CD8-positive, alpha-beta memory T cell (primary cell): ENCODE measurements around the gene SIM2. TPM values are rescaled to one million over a fixed set of nuclear protein-coding genes. Genes with fewer than 3 reads are reported as not detected.

Source experiments
- CTCF ChIA-PET: fragments of 350-600 bp; sonication (Branson Sonifier 250); formaldehyde crosslinking; loops from one replicate; lab custom pipeline; 2021; ENCODE audit warnings: antibody characterized with exemption; lab: Charles Lee
- POLR2A ChIA-PET: fragments of 350-600 bp; sonication (Branson Sonifier 250); formaldehyde crosslinking; loops from one replicate; lab custom pipeline; 2021; ENCODE audit warnings: antibody characterized with exemption; lab: Charles Lee
- DNase-seq, 5 donors: peaks; one replicate each; pipeline versions ENCODE4 v3.0.0 to v3.0.0-alpha.2; 2020 to 2022; ENCODE audit warnings: mixed read lengths in 1 of 5
- H3K27ac ChIP-seq: one replicate; pipeline ENCODE4 v1.7.0; 2013; ENCODE audit warnings: low read depth, mild to moderate bottlenecking, low read length, moderate library complexity
- H3K27me3 ChIP-seq: 2 replicates; pipeline ENCODE4 v1.7.0; 2013; ENCODE audit warnings: low read length, mild to moderate bottlenecking; ENCODE audit not compliant: insufficient read depth, poor library complexity, severe bottlenecking
- H3K36me3 ChIP-seq: 2 replicates; pipeline ENCODE4 v1.7.0; 2013; ENCODE audit warnings: mild to moderate bottlenecking, low read length, moderate library complexity; ENCODE audit not compliant: insufficient read depth
- H3K4me1 ChIP-seq: 2 replicates; pipeline ENCODE4 v1.7.0; 2013; ENCODE audit warnings: mild to moderate bottlenecking, low read length, moderate library complexity; ENCODE audit not compliant: insufficient read depth
- H3K4me3 ChIP-seq: 2 replicates; pipeline ENCODE4 v1.7.0; 2013; ENCODE audit warnings: mild to moderate bottlenecking, low read length
- H3K9me3 ChIP-seq: 2 replicates; pipeline ENCODE4 v1.7.0; 2013; ENCODE audit warnings: mild to moderate bottlenecking, low read length
- H3K27ac Mint-ChIP-seq, 8 donors: one replicate each; pipeline ENCODE4 v1.8.0; 2020 to 2021; ENCODE audit warnings: mixed read lengths in 8 of 8, mild to moderate bottlenecking in 6 of 8, inconsistent platforms in 3 of 8, moderate library complexity in 3 of 8
- H3K27me3 Mint-ChIP-seq, 2 donors: one replicate each; pipeline ENCODE4 v1.8.0; 2020 to 2021; ENCODE audit warnings: mixed read lengths in 2 of 2, mild to moderate bottlenecking in 1 of 2, moderate library complexity in 1 of 2
- H3K36me3 Mint-ChIP-seq, 3 donors: one replicate each; pipeline ENCODE4 v1.8.0; 2020 to 2021; ENCODE audit warnings: mixed read lengths in 3 of 3, inconsistent platforms in 1 of 3, mild to moderate bottlenecking in 1 of 3
- H3K4me1 Mint-ChIP-seq, 3 donors: one replicate each; pipeline ENCODE4 v1.8.0; 2020 to 2021; ENCODE audit warnings: mixed read lengths in 3 of 3, inconsistent platforms in 1 of 3, mild to moderate bottlenecking in 1 of 3
- H3K4me3 Mint-ChIP-seq, 7 donors: one replicate each; pipeline ENCODE4 v1.8.0; 2020 to 2021; ENCODE audit warnings: mixed read lengths in 7 of 7, mild to moderate bottlenecking in 6 of 7, moderate library complexity in 4 of 7, inconsistent platforms in 2 of 7
- H3K9me3 Mint-ChIP-seq, 5 donors: one replicate each; pipeline ENCODE4 v1.8.0; 2020 to 2022; ENCODE audit warnings: mixed read lengths in 5 of 5, mild to moderate bottlenecking in 3 of 5, moderate library complexity in 2 of 5, inconsistent platforms in 1 of 5
- polyA plus RNA-seq: library from polyadenylated mRNA; unstranded; fragments of 300-500 nt; fragmentation: Illumina TruSeq; gene quantifications from one replicate; pipeline ENCODE4 v1.2.3, GENCODE V29; 2021
- total RNA-seq, 2 experiments: library from RNA; stranded (reverse); gene quantifications; one replicate each; pipeline ENCODE4 v1.2.3, GENCODE V29; 2021

The SIM2 gene
- total and polyA plus RNA-seq, 3 experiments from 2014 or later: 0.07 TPM; not detected in 2

DNA sequence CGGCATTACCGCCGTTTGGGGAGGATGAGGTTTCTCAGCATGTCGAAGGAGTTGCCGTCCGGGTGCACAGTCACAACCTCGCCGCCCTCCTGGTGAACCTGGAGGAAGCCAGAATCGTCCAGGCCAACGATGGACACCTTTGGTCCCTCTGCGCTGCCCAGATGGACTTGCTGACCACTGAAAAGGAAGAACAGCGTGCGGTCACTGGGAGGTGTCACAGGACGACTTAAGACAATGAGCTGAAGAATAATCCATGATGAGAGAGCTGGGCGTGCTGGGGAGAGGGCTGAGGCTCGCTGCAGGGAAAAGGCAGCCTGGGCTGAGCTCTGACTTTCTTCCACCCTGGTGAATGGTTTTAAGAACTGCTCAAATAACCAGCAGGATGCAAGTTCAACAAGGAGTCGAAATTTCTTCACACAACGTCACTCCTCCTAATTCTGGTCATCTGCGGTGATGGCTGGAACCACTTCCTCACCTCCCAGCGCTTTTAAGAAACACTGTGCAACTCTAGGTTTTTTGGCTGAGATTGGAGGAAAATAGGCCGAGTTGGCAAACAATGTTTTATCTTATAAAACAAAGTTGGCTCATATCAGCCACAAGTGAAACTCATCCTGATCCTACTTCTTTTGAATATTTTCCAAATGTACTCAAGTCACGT, 55.5 kb downstream of the SIM2 start:
- no peaks in the 10 kb centered on the region for H3K4me1 ChIP-seq
- no peak overlapping the region for H3K4me3 Mint-ChIP-seq
- no peak overlapping the region for H3K4me3 ChIP-seq
- H3K36me3 Mint-ChIP-seq: peaks cover 48 to 76% (median 52%) of the 10 kb centered on the region in 3 donors
- no peaks in the 10 kb centered on the region for H3K27me3 ChIP-seq
- no peaks in the 10 kb centered on the region for H3K36me3 ChIP-seq
- peaks cover 6 to 15% of the 10 kb centered on the region in 2 donors for H3K27me3 Mint-ChIP-seq
- CTCF ChIA-PET: no interaction called here
- H3K27ac ChIP-seq: no peak overlapping the region
- POLR2A ChIA-PET: no interaction called here
- H3K9me3 Mint-ChIP-seq: no peaks in the 10 kb centered on the region
- H3K9me3 ChIP-seq: no peaks in the 10 kb centered on the region
- DNase-seq: no peak
- H3K4me1 Mint-ChIP-seq: no peaks in the 10 kb centered on the region
- H3K27ac Mint-ChIP-seq: no peak overlapping the region

DNA sequence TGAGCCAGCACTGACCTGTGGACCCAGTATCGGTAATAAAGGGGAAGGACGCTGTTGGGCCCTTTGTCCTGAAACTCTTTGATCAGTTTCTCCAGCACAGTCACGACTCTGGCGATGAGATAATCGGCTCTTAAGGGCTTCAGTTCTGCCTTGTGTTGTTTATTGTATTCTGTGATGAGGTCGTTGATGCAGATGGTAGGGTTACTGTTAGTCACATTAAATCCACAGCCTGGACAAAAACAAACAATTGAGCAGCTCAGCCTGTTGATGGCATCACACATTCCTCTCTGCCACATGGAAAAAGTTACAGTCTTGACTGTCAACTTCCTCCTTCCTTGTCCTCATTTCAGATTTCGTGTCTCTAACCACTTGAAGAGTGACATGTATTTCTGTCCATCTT, 57.6 kb downstream of the SIM2 start:
- no peaks in the 10 kb centered on the region for H3K27me3 ChIP-seq
- no peaks in the 10 kb centered on the region for H3K4me1 ChIP-seq
- Mint-ChIP-seq H3K4me1 (no peaks in the 10 kb centered on the region), H3K4me3 (no peak overlapping the region), H3K9me3 (no peaks in the 10 kb centered on the region), H3K27me3 (no peaks in the 10 kb centered on the region), H3K36me3 (peaks cover 39 to 75% (median 47%) of the 10 kb centered on the region in 3 donors), H3K27ac (no peak overlapping the region)
- H3K9me3 ChIP-seq: no peaks in the 10 kb centered on the region
- no peaks in the 10 kb centered on the region for H3K36me3 ChIP-seq
- no peak overlapping the region for H3K4me3 ChIP-seq
- no peak for DNase-seq
- no peak overlapping the region for H3K27ac ChIP-seq
- POLR2A ChIA-PET: no interaction called here
- CTCF ChIA-PET: no interaction called here

DNA sequence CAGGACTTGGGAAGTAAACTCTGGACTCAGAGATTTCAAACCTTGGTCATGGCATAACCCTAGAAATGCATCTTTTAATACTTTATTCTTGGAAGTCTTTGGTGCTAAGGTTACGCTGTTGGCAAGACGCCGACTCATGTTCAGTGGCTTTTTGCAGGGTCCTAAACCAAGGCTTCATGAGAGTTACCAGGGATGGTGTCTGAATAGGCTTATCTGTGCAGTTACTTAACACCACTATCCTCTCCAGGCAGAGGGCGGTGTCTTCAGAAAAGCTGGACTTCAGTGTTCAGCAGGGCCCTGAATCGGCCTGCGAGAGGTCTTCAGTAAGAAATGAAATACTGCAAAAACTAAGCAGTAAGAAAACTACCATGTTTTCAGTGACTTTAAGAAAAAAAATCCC, 58.3 kb downstream of the SIM2 start:
- ChIA-PET POLR2A (no interaction called here), CTCF (no interaction called here)
- H3K27me3 Mint-ChIP-seq: no peaks in the 10 kb centered on the region
- no peak overlapping the region for H3K4me3 Mint-ChIP-seq
- H3K4me1 ChIP-seq: no peaks in the 10 kb centered on the region
- no peaks in the 10 kb centered on the region for H3K4me1 Mint-ChIP-seq
- no peak for DNase-seq
- H3K36me3 Mint-ChIP-seq: peaks cover 33 to 69% (median 43%) of the 10 kb centered on the region in 3 donors
- H3K4me3 ChIP-seq: no peak overlapping the region
- no peak overlapping the region for H3K27ac Mint-ChIP-seq
- H3K9me3 ChIP-seq: no peaks in the 10 kb centered on the region
- H3K36me3 ChIP-seq: no peaks in the 10 kb centered on the region
- no peaks in the 10 kb centered on the region for H3K27me3 ChIP-seq
- no peaks in the 10 kb centered on the region for H3K9me3 Mint-ChIP-seq
- H3K27ac ChIP-seq: no peak overlapping the region

DNA sequence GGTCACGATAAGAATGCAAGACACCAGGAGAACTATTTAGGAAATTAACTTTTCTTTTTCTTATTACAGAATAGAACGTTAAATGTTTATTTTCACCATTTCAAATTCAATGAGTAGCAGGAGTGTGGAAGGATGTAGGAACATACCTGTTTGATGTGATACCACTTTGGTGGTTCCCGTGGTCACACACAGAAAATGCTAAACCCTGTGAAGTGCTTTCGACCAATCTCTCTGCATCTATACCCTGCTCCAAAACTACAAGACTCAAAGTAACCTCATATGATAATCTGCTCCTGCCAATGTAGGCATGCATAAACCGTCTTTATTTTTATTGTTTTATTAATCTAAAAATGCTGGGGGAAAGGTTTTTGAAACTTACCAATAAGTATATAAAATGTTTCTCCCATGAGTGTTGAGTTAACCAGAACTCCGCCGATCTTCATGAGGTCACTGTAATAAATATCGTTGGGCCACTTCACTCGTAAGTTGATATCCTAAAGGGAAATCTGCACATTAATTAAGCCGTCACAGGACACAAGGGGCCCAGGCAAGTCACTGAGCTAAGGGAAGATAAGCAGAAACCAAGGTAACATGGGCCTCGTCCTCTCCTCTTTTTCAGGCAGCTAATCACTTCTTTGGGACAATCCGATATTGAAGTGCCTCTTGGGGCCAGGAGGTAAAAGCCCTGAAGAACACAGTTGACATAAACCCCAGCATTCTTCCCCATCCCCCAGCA, 60.6 kb downstream of the SIM2 start:
- ChIA-PET CTCF (no interaction called here), POLR2A (no interaction called here)
- no peaks in the 10 kb centered on the region for H3K9me3 ChIP-seq
- no peaks in the 10 kb centered on the region for H3K27me3 ChIP-seq
- H3K4me3 ChIP-seq: no peak overlapping the region
- Mint-ChIP-seq H3K4me3 (no peak overlapping the region), H3K27me3 (no peaks in the 10 kb centered on the region), H3K4me1 (no peaks in the 10 kb centered on the region), H3K27ac (no peak overlapping the region), H3K36me3 (peaks cover 17 to 59% (median 34%) of the 10 kb centered on the region in 3 donors), H3K9me3 (no peaks in the 10 kb centered on the region)
- no peaks in the 10 kb centered on the region for H3K4me1 ChIP-seq
- DNase-seq: no peak
- H3K27ac ChIP-seq: no peak overlapping the region
- H3K36me3 ChIP-seq: no peaks in the 10 kb centered on the region

DNA sequence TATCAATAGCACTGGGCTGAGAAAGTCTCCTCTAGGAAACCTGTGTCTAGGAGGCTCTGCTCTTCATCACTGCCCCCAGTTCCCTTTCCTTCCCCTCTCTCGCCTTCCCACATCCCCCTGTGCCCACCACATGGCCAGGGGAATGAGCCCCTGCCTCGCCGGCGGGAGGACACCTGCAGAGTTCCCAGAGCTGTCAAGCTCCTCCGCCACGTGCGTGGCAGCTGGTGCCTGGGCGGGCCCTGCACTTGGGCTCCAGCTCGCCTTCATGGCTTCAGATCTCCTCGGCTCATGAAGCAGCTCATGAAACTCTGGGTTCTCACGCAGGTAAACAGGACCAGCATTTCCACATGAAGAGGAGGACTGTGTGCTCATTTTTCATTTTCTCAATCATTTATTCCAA, 62.8 kb downstream of the SIM2 start:
- Mint-ChIP-seq H3K27me3 (no peaks in the 10 kb centered on the region), H3K9me3 (no peaks in the 10 kb centered on the region), H3K4me3 (no peak overlapping the region), H3K27ac (no peak overlapping the region), H3K36me3 (peaks cover 6 to 57% (median 19%) of the 10 kb centered on the region in 3 donors), H3K4me1 (no peaks in the 10 kb centered on the region)
- Histone ChIP-seq H3K36me3 (no peaks in the 10 kb centered on the region), H3K4me1 (no peaks in the 10 kb centered on the region), H3K27me3 (no peaks in the 10 kb centered on the region), H3K9me3 (no peaks in the 10 kb centered on the region), H3K27ac (no peak overlapping the region), H3K4me3 (no peak overlapping the region)
- CTCF ChIA-PET: no interaction called here
- POLR2A ChIA-PET: no interaction called here
- no peak for DNase-seq

DNA sequence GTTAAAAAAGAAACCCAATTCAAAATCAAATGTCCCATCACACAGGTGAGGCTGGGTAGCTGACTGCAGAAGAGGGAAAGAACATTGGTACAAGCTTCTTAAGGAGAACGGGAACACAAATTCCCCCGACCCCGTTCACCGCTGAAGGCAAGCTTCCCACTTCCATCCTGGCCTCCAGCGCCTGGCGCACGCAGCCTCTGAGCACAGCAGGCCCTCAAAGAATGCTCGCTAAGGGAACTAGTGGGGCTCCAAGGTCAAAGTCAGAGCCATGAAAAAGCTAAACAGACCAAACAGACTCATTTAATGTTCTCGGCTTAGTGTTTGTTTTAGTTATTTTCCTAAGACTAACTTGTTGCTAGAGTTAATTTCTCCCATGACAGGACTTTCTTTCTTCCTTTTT, 63.7 kb downstream of the SIM2 start:
- Mint-ChIP-seq H3K27me3 (no peaks in the 10 kb centered on the region), H3K4me1 (no peaks in the 10 kb centered on the region), H3K9me3 (no peaks in the 10 kb centered on the region), H3K36me3 (peaks cover 12 to 56% (median 17%) of the 10 kb centered on the region in 3 donors), H3K27ac (no peak overlapping the region), H3K4me3 (no peak overlapping the region)
- Histone ChIP-seq H3K4me1 (no peaks in the 10 kb centered on the region), H3K27ac (no peak overlapping the region), H3K9me3 (no peaks in the 10 kb centered on the region), H3K36me3 (no peaks in the 10 kb centered on the region), H3K27me3 (no peaks in the 10 kb centered on the region), H3K4me3 (no peak overlapping the region)
- DNase-seq: no peak
- CTCF ChIA-PET: no interaction called here
- POLR2A ChIA-PET: no interaction called here

DNA sequence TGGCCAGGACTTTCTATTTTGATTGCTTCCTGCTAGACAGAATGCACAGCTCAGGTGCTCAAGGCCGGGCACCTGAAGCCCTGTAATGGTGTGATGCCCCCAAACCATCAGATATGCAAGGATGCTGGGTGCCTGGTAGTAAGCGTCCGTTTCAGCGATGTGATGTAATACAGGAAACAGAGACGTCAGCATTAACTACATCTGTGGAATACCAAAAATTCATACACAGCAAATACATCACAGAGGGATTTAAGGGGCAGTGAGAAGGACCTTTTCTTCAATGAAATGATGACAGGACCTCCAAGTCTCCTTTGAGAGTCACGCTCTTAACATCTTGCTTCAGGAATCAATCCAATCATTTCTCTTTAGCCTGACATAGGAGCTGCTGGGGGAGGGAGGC, 64.4 kb downstream of the SIM2 start:
- Mint-ChIP-seq H3K9me3 (no peaks in the 10 kb centered on the region), H3K4me3 (no peak overlapping the region), H3K27ac (no peak overlapping the region), H3K36me3 (peaks cover 13 to 57% (median 15%) of the 10 kb centered on the region in 3 donors), H3K4me1 (no peaks in the 10 kb centered on the region), H3K27me3 (no peaks in the 10 kb centered on the region)
- H3K36me3 ChIP-seq: no peaks in the 10 kb centered on the region
- no peaks in the 10 kb centered on the region for H3K27me3 ChIP-seq
- no peaks in the 10 kb centered on the region for H3K9me3 ChIP-seq
- no peak for DNase-seq
- POLR2A ChIA-PET: no interaction called here
- H3K27ac ChIP-seq: no peak overlapping the region
- CTCF ChIA-PET: no interaction called here
- no peak overlapping the region for H3K4me3 ChIP-seq
- no peaks in the 10 kb centered on the region for H3K4me1 ChIP-seq

DNA sequence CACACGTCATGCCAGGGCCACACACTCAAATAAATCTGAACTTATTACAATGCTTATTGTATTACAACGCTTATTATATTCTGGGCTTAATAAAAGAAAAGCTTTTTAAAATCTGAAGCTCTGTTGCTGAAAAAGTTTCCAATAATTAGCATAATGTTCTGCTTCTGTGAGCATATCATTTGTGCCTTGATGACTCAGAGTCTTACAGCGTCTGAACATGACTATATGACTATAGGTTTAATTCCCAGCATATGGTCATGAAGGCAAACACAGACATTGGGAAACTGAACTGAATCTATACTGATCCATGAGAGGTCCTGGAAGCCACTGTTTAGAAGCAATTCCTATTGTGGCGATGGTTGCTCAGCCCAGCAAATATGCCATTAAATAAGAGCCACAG, 66.3 kb downstream of the SIM2 start:
- Mint-ChIP-seq H3K27me3 (no peaks in the 10 kb centered on the region), H3K27ac (no peak overlapping the region), H3K4me3 (no peak overlapping the region), H3K36me3 (peaks cover 8 to 44% (median 13%) of the 10 kb centered on the region in 3 donors), H3K4me1 (no peaks in the 10 kb centered on the region), H3K9me3 (no peaks in the 10 kb centered on the region)
- Histone ChIP-seq H3K4me1 (no peaks in the 10 kb centered on the region), H3K9me3 (no peaks in the 10 kb centered on the region), H3K4me3 (no peak overlapping the region), H3K36me3 (no peaks in the 10 kb centered on the region), H3K27me3 (no peaks in the 10 kb centered on the region), H3K27ac (no peak overlapping the region)
- CTCF ChIA-PET: no interaction called here
- POLR2A ChIA-PET: no interaction called here
- no peak for DNase-seq
